Bronchial epithelial cell (primary cell): ENCODE results near the gene SMYD3. TPM values are rescaled to one million over a fixed set of nuclear protein-coding genes. Genes with fewer than 3 reads are reported as not detected.

Experiments used
- DNase-seq: peaks from one replicate; pipeline ENCODE4 v3.0.0-alpha.2; 2010; ENCODE audit warnings: low read depth
- FAIRE-seq: peaks from 2 replicates; lab custom pipeline; 2011; peaks lifted over from hg19 to GRCh38; lab: Jason Lieb, UNC
- H3K27me3 ChIP-seq: 2 replicates; pipeline ENCODE4 v1.5.1; 2011; ENCODE audit warnings: low read length; ENCODE audit not compliant: control insufficient read depth, insufficient read depth
- H3K36me3 ChIP-seq: 2 replicates; pipeline ENCODE4 v1.5.1; 2011; ENCODE audit warnings: low read length; ENCODE audit not compliant: control insufficient read depth, insufficient read depth
- H3K4me3 ChIP-seq: 2 replicates; pipeline ENCODE4 v1.5.1; 2011; ENCODE audit warnings: mild to moderate bottlenecking, low read depth, low read length, control low read depth
- total RNA-seq: library from RNA; depleted of rRNA; stranded (reverse); fragments of >200 nt; gene quantifications from 2 replicates; pipeline ENCODE4 v1.2.1, GENCODE V29; 2014
- TF ChIP-seq, protein P1 (sequence below): IDR thresholded peaks from 2 replicates; pipeline ENCODE4 v1.5.1; 2011; ENCODE audit warnings: mild to moderate bottlenecking, moderate library complexity, low read length, control low read depth, inconsistent platforms; ENCODE audit not compliant: insufficient read depth, severe bottlenecking

The SMYD3 gene
- total RNA-seq, 1 donor from 2014 or later: 17.4 TPM

DNA sequence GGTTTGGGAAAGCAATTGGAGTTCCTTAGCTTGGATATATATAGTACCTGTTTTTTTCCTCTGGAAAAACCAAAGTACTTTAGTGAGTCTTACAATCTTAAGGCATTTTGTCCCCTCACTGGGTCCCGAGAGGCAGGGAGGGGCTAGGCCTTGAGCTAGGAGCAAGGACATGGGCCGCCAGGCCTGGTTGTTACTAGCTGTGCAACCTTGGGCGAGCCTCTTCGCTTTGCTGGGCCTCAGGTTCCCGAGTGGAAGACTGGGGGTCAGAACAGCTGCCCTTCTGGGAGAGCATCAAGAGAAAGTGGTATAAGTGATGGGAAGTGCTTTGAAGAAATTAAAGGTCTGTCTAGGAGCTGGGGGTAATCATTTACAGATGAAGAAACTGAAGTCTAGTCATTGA is 799.1 kb downstream of the SMYD3 start:
- H3K27me3 ChIP-seq: no peaks in the 10 kb centered on the region
- TF ChIP-seq, protein P1, sequence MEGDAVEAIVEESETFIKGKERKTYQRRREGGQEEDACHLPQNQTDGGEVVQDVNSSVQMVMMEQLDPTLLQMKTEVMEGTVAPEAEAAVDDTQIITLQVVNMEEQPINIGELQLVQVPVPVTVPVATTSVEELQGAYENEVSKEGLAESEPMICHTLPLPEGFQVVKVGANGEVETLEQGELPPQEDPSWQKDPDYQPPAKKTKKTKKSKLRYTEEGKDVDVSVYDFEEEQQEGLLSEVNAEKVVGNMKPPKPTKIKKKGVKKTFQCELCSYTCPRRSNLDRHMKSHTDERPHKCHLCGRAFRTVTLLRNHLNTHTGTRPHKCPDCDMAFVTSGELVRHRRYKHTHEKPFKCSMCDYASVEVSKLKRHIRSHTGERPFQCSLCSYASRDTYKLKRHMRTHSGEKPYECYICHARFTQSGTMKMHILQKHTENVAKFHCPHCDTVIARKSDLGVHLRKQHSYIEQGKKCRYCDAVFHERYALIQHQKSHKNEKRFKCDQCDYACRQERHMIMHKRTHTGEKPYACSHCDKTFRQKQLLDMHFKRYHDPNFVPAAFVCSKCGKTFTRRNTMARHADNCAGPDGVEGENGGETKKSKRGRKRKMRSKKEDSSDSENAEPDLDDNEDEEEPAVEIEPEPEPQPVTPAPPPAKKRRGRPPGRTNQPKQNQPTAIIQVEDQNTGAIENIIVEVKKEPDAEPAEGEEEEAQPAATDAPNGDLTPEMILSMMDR: no peak
- FAIRE-seq: no peak

DNA sequence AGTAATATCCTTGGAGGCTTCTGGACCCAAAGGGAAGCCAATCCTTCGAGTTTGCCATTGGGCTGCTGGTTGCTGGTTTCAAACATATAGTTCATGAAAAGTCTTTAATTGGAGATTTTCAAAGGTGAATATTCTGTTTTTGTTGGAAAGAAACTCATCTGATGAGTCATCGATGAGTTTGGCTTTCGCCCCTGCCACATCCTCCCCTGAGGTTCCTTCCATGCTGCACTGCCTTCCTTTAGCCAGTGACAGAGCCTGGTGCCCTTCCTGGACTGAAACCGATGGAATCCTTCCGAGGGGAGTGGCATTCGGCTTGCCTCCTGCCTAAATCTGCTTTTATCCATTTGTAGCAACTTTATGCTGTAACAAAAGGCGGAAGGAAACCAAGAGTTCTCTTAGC is 802.3 kb downstream of the SMYD3 start:
- TF ChIP-seq, protein P1: no peak
- peak; percentile 9 for DNase-seq
- H3K27me3 ChIP-seq: no peaks in the 10 kb centered on the region
- no peak for FAIRE-seq
- no peak overlapping the region for H3K4me3 ChIP-seq
- H3K36me3 ChIP-seq: no peaks in the 10 kb centered on the region

More for the DNA sequence above, 799.1 kb downstream of the SMYD3 start:
- no peaks in the 10 kb centered on the region for H3K36me3 ChIP-seq
- no peak overlapping the region for H3K4me3 ChIP-seq
- no peak for DNase-seq

DNA sequence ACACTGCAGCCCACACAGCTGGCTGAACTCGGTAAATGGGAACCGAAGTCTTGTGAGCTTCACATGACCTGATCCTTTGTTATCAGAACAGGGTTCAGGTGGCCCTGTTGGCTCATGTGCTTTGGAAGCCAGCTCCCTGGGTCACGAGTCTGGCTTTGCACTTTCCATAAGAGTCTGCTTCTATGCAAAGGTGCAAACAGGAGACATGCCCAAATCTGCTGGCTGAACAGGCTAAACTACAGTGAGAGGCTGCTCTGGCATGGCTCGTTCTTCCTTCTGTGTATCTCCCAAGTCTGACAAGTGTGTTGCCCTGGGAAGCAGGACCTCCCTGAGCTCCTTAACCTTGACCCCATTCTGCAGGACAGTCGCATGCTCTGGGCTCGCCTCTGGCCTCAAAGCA is 802.7 kb downstream of the SMYD3 start:
- no peaks in the 10 kb centered on the region for H3K27me3 ChIP-seq
- no peak for FAIRE-seq
- TF ChIP-seq, protein P1: no peak

DNA sequence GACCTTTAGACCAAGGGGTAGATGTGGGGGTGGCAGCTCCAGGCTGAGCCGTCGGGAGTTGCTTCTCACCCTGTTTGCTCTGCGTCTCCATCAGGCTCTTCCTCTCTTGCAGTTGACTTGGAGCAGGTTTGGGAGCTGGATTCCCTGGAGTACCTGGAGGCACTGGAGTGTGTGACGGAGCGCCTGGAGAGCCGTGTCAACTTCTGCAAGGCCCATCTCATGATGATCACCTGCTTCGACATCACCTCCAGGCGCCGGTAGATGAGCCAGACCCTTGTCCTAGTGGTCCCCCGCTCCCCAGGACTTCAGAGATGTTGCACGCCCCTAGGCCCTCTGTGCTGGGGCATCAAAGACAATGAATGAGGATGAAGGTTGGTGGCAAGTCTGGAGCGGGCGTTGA is 804.7 kb downstream of the SMYD3 start:
- no peak for DNase-seq
- H3K27me3 ChIP-seq: no peaks in the 10 kb centered on the region
- FAIRE-seq: no peak
- no peaks in the 10 kb centered on the region for H3K36me3 ChIP-seq
- TF ChIP-seq, protein P1: no peak
- no peak overlapping the region for H3K4me3 ChIP-seq

More for the DNA sequence above, 802.7 kb downstream of the SMYD3 start:
- no peak overlapping the region for H3K4me3 ChIP-seq
- no peaks in the 10 kb centered on the region for H3K36me3 ChIP-seq
- no peak for DNase-seq

DNA sequence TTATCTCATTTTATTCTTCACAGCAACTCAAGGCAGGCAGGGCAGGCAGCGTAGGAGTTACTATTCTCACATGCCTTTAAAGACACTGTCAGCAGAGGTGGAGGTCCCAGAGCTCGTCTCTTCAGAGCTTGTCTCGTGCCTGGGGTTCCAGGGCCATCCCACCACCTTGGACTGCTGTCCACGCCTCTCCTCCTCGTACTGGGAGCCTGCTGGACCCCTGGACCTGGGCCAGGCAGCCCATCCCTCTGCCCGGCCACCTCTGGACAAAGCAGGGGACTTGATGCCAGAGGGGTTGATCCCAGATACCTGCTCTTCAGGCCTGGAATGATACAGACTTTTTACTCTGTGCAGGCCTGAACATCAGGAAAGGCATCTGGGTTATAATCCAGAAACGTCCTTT is 805.4 kb downstream of the SMYD3 start:
- FAIRE-seq (no peak), DNase-seq (no peak)
- Histone ChIP-seq H3K27me3 (no peaks in the 10 kb centered on the region), H3K4me3 (no peak overlapping the region), H3K36me3 (no peaks in the 10 kb centered on the region)
- TF ChIP-seq, protein P1: no peak

DNA sequence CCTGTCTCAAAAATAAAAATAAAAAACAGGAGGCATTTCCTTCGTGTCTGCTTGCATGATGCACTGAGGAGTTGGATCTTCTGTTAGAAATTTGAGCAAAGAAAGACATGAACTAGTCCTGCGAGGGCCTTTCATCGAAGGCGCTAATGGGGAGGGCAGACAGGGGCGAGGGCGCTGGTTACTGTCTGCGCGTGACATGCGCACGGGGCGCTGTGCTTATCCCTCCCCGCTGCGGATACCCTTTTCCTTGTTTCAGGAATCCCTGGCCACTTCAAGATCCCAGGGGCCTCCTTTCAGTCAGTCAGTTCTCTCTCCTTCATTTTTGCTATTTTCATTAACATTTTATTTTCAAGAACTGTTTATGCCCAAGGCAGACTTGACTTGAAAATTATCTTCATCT is 806.4 kb downstream of the SMYD3 start:
- TF ChIP-seq, protein P1: no peak
- H3K36me3 ChIP-seq: no peaks in the 10 kb centered on the region
- no peak for FAIRE-seq
- no peak overlapping the region for H3K4me3 ChIP-seq
- no peaks in the 10 kb centered on the region for H3K27me3 ChIP-seq
- DNase-seq: no peak

Other genes with a start within 250 kb of the SMYD3 start
- 12.3 and 16.8 TPM in 2 replicates for gene TFB2M, start 59.0 kb upstream of the SMYD3 start, total RNA-seq
- 10.3 and 12.0 TPM in 2 replicates for gene CNST, start 59.2 kb upstream of the SMYD3 start, total RNA-seq
- 3.7 and 4.9 TPM in 2 replicates for gene SCCPDH, start 217.1 kb upstream of the SMYD3 start, total RNA-seq